Panc1 (cell line): ENCODE data around the gene MMP23B.

Source experiments
- CTCF ChIP-seq: fragments of 450-650 bp; IDR thresholded peaks from 2 replicates; pipeline ENCODE4 v1.5.1; 2017; ENCODE audit warnings: mild to moderate bottlenecking
- POLR2AphosphoS5 ChIP-seq: IDR thresholded peaks from 2 replicates; pipeline ENCODE4 v1.6.1; 2012; ENCODE audit warnings: mild to moderate bottlenecking, low read depth, low read length, moderate library complexity
- SIN3A ChIP-seq: IDR thresholded peaks from 2 replicates; pipeline ENCODE4 v1.6.1; 2012; ENCODE audit warnings: low read depth, mild to moderate bottlenecking, low read length, moderate library complexity, borderline replicate concordance; ENCODE audit not compliant: insufficient read depth
- TCF7L2 ChIP-seq: IDR thresholded peaks from 2 replicates; pipeline ENCODE4 v1.6.1; 2011; ENCODE audit warnings: mild to moderate bottlenecking, low read depth, low read length, inconsistent platforms
- TF ChIP-seq, protein P1 (sequence below), 2 experiments: IDR thresholded peaks; 2 replicates each; pipeline ENCODE4 v1.6.1; 2011 to 2012; ENCODE audit warnings: low read depth in 2 of 2, control low read depth in 1 of 2, low read length in 1 of 2, mild to moderate bottlenecking in 1 of 2, moderate library complexity in 1 of 2; ENCODE audit not compliant: insufficient read depth in 1 of 2

GRCh38 chr1:1618396-1619068 lies 13.4 kb upstream of the MMP23B start:
- no peak for TF ChIP-seq CTCF
- TF ChIP-seq, protein P1, sequence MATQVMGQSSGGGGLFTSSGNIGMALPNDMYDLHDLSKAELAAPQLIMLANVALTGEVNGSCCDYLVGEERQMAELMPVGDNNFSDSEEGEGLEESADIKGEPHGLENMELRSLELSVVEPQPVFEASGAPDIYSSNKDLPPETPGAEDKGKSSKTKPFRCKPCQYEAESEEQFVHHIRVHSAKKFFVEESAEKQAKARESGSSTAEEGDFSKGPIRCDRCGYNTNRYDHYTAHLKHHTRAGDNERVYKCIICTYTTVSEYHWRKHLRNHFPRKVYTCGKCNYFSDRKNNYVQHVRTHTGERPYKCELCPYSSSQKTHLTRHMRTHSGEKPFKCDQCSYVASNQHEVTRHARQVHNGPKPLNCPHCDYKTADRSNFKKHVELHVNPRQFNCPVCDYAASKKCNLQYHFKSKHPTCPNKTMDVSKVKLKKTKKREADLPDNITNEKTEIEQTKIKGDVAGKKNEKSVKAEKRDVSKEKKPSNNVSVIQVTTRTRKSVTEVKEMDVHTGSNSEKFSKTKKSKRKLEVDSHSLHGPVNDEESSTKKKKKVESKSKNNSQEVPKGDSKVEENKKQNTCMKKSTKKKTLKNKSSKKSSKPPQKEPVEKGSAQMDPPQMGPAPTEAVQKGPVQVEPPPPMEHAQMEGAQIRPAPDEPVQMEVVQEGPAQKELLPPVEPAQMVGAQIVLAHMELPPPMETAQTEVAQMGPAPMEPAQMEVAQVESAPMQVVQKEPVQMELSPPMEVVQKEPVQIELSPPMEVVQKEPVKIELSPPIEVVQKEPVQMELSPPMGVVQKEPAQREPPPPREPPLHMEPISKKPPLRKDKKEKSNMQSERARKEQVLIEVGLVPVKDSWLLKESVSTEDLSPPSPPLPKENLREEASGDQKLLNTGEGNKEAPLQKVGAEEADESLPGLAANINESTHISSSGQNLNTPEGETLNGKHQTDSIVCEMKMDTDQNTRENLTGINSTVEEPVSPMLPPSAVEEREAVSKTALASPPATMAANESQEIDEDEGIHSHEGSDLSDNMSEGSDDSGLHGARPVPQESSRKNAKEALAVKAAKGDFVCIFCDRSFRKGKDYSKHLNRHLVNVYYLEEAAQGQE (IDR thresholded peaks at IDR 0.05; ENCODE audit: insufficient read depth in 1 of 2, low read depth in 2 of 2, low read length in 1 of 2) = no peak
- TF ChIP-seq POLR2AphosphoS5 = no peak
- no peak for TF ChIP-seq SIN3A
- TF ChIP-seq TCF7L2 = no peak
